ENCODE results near the gene ATP6V0A1.
"Not testable (repeated sequence)": the region's sequence is repeated elsewhere in the genome, so short reads cannot be mapped to it uniquely, and the experiment has no call there.

Gene ATP6V0A1

DNA sequence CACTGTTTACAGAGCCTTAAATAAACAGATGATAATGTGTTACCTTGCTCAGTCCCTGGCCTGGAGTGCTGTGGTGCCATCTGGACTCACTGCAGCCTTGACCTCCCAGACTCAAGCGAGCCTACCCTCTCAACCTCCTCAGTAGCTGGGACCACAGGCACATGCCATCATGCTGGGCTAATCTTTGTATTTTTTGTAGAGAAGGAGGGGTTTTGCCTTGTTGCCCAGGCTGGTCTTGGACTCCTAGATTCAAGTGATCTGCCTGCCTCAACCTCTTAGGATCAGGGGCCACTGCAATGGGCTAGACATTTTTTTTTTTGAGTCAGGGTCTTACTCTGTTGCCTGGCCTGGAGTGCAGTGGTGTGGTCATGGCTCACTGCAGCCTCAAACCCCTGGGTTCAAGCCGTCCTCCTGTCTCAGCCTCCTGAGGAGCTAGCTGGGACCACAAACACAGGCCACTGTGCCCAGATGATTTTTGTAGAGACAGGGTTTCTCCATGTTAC lies 72.3 kb downstream of the ATP6V0A1 start:
- H3K9me3 ChIP-seq (ENCODE audit: control insufficient read depth, insufficient read depth, low read length): no peaks in the 10 kb centered on the region
- peaks cover 19% of the 10 kb centered on the region for H3K27me3 ChIP-seq (ENCODE audit: control insufficient read depth, insufficient read depth, low read length)
- H3K4me1 ChIP-seq (ENCODE audit: control insufficient read depth, insufficient read depth, low read length): peaks cover 14% of the 10 kb centered on the region
- H3K36me3 ChIP-seq (ENCODE audit: control insufficient read depth, insufficient read depth, low read length): no peaks in the 10 kb centered on the region
- H3K9ac ChIP-seq (ENCODE audit: low read depth, low read length): no peak overlapping the region
- H3K4me3 ChIP-seq (ENCODE audit: low read depth, low read length): no peak overlapping the region
- H3K27ac ChIP-seq (ENCODE audit: low read depth, low read length): no peak overlapping the region

DNA sequence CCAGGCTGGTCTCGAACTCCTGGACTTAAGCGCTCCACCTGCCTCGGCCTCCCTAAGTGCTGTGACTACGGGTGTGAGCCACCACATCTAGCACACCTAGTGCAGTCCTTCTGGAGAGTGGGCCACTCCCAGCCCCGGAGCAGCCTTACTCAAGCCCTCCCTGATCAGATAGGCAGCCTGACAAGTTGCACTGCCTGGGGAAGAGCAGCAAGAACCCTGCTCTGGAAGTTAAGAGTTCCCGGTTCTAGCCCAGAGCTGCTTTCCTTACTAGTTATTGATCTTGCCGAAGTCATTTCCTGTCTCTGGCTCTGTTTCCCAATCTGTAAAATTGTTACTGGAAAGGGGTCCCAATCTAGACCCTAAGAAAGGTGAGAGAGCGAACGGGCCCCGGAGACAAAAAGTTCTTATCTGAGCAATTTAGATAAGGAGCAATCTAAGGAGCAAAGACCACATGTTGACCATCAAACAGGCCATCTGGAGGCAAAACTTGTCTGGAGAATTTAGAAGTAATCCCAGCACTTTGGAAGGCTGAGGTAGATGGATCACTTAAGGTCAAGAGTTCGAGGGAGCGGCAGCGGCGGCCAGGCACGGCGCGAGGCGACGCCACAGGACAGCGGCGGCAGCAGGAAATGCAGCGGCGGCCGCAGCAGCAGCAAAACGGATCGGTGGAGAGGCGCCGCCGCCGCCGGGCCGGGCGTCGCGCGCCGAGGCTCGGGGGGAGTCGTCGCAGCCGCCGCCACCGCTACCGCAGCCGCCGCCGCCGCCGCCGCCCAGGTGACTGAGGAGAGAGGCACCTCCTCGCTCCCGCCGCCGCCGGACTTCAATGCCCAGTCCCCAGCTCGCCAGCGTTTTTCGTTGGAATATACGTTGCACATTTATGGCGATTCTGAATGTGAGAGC lies 73.0 kb downstream of the ATP6V0A1 start:
- H3K9ac ChIP-seq (ENCODE audit: low read depth, low read length): no peak overlapping the region
- H3K27ac ChIP-seq (ENCODE audit: low read depth, low read length): peak overlapping the region; percentile 20
- H3K27me3 ChIP-seq (ENCODE audit: control insufficient read depth, insufficient read depth, low read length): peaks cover 19% of the 10 kb centered on the region
- no peaks in the 10 kb centered on the region for H3K36me3 ChIP-seq (ENCODE audit: control insufficient read depth, insufficient read depth, low read length)
- no peaks in the 10 kb centered on the region for H3K9me3 ChIP-seq (ENCODE audit: control insufficient read depth, insufficient read depth, low read length)
- peak overlapping the region; percentile 47; the same call in 1 of the 2 replicates for H3K4me3 ChIP-seq (ENCODE audit: low read depth, low read length)
- H3K4me1 ChIP-seq (ENCODE audit: control insufficient read depth, insufficient read depth, low read length): peaks cover 15% of the 10 kb centered on the region

DNA sequence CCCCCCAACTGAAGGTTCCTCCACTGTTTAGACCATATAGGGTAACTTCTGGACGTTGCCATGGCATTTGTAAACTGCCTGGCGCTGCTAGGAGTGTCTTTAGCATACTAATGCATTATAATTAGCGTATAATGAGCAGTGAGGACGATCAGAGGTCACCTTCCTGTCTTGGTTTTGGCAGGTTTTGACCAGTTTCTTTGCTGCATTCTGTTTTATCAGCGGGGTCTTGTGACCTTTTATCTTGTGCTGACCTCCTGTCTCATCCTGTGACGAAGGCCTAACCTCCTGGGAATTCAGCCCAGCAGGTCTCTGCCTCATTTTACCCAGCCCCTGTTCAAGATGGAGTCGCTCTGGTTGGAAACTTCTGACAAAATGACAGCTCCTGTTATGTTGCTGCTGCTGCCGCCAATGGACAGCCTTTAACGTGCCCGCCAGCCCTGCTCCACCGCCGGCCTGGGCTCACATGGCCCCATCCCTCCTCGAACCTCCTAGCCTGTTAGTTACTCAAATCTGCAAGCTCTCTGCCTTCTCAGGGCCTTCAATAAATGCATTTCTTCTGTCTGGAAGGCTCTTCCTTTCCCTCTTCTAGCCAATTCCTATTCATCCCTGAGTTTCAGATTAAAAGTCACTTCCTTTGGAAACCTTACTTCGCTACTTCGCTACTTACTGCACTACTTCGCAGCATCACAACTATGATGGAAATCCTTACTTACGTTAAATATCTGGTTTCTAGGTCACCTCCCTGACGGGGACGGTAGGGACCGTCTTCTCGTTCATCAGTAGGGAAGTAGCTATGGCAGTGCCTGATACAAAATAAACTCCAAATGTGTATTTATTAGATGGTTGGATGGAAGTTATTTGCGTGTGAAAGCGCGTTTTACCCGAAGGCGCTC lies 76.7 kb downstream of the ATP6V0A1 start:
- H3K27ac ChIP-seq (ENCODE audit: low read depth, low read length): no peak overlapping the region
- peak overlapping the region; percentile 65 for H3K4me3 ChIP-seq (ENCODE audit: low read depth, low read length)
- H3K9me3 ChIP-seq (ENCODE audit: control insufficient read depth, insufficient read depth, low read length): no peaks in the 10 kb centered on the region
- H3K9ac ChIP-seq (ENCODE audit: low read depth, low read length): no peak overlapping the region
- H3K4me1 ChIP-seq (ENCODE audit: control insufficient read depth, insufficient read depth, low read length): peaks cover 17% of the 10 kb centered on the region
- peaks cover 19% of the 10 kb centered on the region for H3K27me3 ChIP-seq (ENCODE audit: control insufficient read depth, insufficient read depth, low read length)
- peaks cover 6% of the 10 kb centered on the region; the same call in 1 of the 2 replicates for H3K36me3 ChIP-seq (ENCODE audit: control insufficient read depth, insufficient read depth, low read length)

DNA sequence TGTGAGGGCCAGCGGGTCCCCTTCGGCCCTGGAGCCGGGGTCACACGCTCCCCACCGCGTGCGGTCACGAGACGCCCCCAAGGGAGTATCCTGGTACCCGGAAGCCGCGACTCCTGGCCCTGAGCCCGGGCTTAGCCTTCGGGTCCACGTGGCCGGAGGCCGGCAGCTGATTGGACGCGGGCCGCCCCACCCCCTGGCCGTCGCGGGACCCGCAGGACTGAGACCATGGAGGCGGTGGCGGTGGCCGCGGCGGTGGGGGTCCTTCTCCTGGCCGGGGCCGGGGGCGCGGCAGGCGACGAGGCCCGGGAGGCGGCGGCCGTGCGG lies 77.3 kb downstream of the ATP6V0A1 start, which contains the start of gene NAGLU:
NAGLU (plus strand) TSS at position 194 of the 324 bp plus-strand sequence; CDS start at position 226, 32 bp downstream.
- H3K9ac ChIP-seq (ENCODE audit: low read depth, low read length): peak within 1 kb of the TSS; percentile 81
- H3K36me3 ChIP-seq (ENCODE audit: control insufficient read depth, insufficient read depth, low read length): peaks cover 11% of the 10 kb centered on the region; the same call in 1 of the 2 replicates
- H3K27me3 ChIP-seq (ENCODE audit: control insufficient read depth, insufficient read depth, low read length): peaks cover 16% of the 10 kb centered on the region
- peak within 1 kb of the TSS; percentile 58 for H3K27ac ChIP-seq (ENCODE audit: low read depth, low read length)
- peaks cover 17% of the 10 kb centered on the region for H3K4me1 ChIP-seq (ENCODE audit: control insufficient read depth, insufficient read depth, low read length)
- H3K4me3 ChIP-seq (ENCODE audit: low read depth, low read length): peak within 1 kb of the TSS; percentile 65
- H3K9me3 ChIP-seq (ENCODE audit: control insufficient read depth, insufficient read depth, low read length): no peaks in the 10 kb centered on the region

DNA sequence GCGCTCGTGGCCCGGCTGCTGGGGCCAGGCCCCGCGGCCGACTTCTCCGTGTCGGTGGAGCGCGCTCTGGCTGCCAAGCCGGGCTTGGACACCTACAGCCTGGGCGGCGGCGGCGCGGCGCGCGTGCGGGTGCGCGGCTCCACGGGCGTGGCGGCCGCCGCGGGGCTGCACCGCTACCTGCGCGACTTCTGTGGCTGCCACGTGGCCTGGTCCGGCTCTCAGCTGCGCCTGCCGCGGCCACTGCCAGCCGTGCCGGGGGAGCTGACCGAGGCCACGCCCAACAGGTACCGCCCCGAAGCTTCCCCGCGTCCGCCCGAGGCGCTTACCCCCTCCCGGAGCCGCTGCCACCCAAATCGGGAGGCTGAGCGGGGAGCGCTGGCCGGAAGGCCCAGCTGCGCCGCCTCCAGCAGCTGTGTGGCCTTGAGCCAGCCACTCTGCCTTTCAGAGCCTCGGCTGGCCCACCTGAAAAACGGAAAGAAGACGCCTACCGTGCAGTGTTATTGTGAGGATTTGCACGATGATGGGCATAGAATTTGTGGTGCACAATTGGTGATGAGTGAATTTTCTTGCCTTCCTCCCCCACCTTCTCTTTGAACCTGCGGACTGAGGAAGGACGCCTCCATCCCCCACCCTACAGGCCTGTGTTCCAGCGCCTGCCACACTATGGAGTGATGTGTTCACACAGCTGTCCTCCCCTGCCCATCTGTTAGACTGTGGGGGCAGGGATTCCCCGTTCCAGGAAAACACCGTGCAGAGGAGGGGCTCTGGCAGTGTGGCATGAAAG lies 77.9 kb downstream of the ATP6V0A1 start:
- peaks cover 17% of the 10 kb centered on the region for H3K36me3 ChIP-seq (ENCODE audit: control insufficient read depth, insufficient read depth, low read length)
- H3K27me3 ChIP-seq (ENCODE audit: control insufficient read depth, insufficient read depth, low read length): peaks cover 10% of the 10 kb centered on the region
- peaks cover 17% of the 10 kb centered on the region for H3K4me1 ChIP-seq (ENCODE audit: control insufficient read depth, insufficient read depth, low read length)
- peak overlapping the region; percentile 81 for H3K9ac ChIP-seq (ENCODE audit: low read depth, low read length)
- H3K4me3 ChIP-seq (ENCODE audit: low read depth, low read length): peak overlapping the region; percentile 65
- no peaks in the 10 kb centered on the region for H3K9me3 ChIP-seq (ENCODE audit: control insufficient read depth, insufficient read depth, low read length)
- peak overlapping the region; percentile 58 for H3K27ac ChIP-seq (ENCODE audit: low read depth, low read length)

DNA sequence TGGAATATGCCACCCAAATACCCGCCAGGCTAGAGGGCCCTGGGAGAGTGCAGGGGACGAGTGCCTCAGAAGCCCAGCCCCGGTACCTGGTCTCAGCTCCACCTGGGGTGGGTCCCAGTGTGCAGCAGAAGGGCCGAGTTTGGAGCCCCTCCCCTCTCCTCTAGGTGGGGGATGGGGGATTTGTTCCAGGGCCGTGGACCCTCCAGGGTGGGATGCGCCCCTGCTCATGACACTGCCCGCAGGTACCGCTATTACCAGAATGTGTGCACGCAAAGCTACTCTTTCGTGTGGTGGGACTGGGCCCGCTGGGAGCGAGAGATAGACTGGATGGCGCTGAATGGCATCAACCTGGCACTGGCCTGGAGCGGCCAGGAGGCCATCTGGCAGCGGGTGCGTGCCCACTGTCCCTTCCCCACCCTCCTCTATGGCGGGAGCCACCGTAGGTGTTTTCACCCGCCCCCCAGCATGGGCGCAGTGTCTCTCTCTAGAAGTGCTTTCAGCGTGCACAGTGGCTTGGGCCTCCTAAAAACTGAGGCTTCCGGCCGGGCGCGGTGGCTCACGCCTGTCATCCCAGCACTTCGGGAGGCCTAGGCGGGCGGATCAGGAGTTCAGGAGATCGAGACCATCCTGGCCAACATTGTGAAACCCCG lies 78.6 kb downstream of the ATP6V0A1 start:
- H3K36me3 ChIP-seq (ENCODE audit: control insufficient read depth, insufficient read depth, low read length): peaks cover 19% of the 10 kb centered on the region
- no peak overlapping the region; the same call in 1 of the 2 replicates for H3K9ac ChIP-seq (ENCODE audit: low read depth, low read length)
- H3K27ac ChIP-seq (ENCODE audit: low read depth, low read length): peak overlapping the region; percentile 58
- H3K4me3 ChIP-seq (ENCODE audit: low read depth, low read length): peak overlapping the region; percentile 65
- H3K9me3 ChIP-seq (ENCODE audit: control insufficient read depth, insufficient read depth, low read length): no peaks in the 10 kb centered on the region
- H3K27me3 ChIP-seq (ENCODE audit: control insufficient read depth, insufficient read depth, low read length): peaks cover 7% of the 10 kb centered on the region; the same call in 1 of the 2 replicates
- H3K4me1 ChIP-seq (ENCODE audit: control insufficient read depth, insufficient read depth, low read length): peaks cover 17% of the 10 kb centered on the region

DNA sequence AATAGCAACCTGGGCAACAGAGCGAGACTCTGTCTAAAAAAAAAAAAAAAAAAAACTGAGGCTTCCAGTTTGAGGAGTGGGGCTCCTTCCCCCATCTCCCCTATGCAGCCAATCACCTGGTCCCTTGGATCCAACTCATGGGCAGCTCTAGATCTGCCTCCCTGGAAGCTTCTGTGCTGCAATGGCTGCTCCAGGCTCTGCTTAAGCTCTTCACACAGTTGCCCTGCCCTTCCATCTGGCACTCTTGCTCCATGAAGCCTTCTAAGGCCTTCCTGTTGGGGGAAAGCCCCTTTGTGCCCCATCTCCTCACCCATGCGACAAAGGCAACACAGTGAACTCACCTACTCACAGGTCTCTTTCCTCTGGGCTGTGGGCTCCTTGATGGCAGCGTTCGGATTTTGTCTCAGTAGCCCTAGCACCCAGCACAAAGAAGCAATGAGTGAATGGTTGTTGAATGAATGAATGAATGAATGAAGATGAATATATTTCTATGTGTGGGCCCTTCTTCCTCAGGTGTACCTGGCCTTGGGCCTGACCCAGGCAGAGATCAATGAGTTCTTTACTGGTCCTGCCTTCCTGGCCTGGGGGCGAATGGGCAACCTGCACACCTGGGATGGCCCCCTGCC lies 79.3 kb downstream of the ATP6V0A1 start:
- Histone ChIP-seq H3K36me3 (ENCODE audit: control insufficient read depth, insufficient read depth, low read length) (peaks cover 19% of the 10 kb centered on the region), H3K4me3 (ENCODE audit: low read depth, low read length) (no peak overlapping the region), H3K4me1 (ENCODE audit: control insufficient read depth, insufficient read depth, low read length) (peaks cover 17% of the 10 kb centered on the region), H3K27me3 (ENCODE audit: control insufficient read depth, insufficient read depth, low read length) (peaks cover 7% of the 10 kb centered on the region; the same call in 1 of the 2 replicates), H3K9me3 (ENCODE audit: control insufficient read depth, insufficient read depth, low read length) (no peaks in the 10 kb centered on the region), H3K27ac (ENCODE audit: low read depth, low read length) (no peak overlapping the region), H3K9ac (ENCODE audit: low read depth, low read length) (no peak overlapping the region)

DNA sequence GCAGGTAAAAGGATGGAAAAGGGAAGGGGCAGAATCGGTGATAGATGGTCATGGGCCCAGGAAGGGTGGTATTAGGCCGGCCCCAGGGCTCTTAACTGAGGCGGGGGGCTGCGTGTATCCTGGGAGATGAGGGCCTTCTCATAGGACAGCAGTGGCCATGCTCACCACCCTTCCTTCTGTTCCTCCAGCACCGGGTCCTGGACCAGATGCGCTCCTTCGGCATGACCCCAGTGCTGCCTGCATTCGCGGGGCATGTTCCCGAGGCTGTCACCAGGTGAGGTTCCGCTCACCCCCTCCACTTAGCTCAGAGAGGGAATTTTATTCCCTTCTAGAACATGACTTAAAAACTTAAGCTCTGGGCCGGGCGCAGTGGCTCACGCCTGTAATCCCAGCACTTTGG lies 79.8 kb downstream of the ATP6V0A1 start:
- no peak overlapping the region for H3K9ac ChIP-seq (ENCODE audit: low read depth, low read length)
- H3K27ac ChIP-seq (ENCODE audit: low read depth, low read length): no peak overlapping the region
- H3K4me3 ChIP-seq (ENCODE audit: low read depth, low read length): no peak overlapping the region
- peaks cover 5% of the 10 kb centered on the region; the same call in 1 of the 2 replicates for H3K27me3 ChIP-seq (ENCODE audit: control insufficient read depth, insufficient read depth, low read length)
- peaks cover 17% of the 10 kb centered on the region for H3K4me1 ChIP-seq (ENCODE audit: control insufficient read depth, insufficient read depth, low read length)
- H3K36me3 ChIP-seq (ENCODE audit: control insufficient read depth, insufficient read depth, low read length): peaks cover 19% of the 10 kb centered on the region
- H3K9me3 ChIP-seq (ENCODE audit: control insufficient read depth, insufficient read depth, low read length): no peaks in the 10 kb centered on the region

DNA sequence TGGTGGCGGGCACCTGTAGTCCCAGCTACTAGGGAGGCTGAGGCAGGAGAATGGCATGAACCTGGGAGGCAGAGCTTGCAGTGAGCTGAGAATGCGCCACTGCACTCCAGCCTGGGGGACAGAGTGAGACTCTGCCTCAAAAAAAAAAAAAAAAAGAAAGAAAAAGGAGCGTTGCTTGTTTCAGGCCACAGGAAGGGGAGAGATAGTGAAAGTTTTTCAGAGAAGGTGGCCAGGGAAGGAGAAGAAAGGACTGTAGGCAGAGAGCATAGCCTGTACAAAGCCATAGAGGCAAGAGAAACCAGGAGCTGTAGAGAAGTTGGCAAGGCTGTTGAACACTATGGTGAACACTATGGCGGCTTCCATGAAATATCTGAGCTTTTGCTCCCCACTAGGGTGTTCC lies 81.9 kb downstream of the ATP6V0A1 start:
- H3K36me3 ChIP-seq (ENCODE audit: control insufficient read depth, insufficient read depth, low read length): peaks cover 26% of the 10 kb centered on the region
- not testable (repeated sequence) for H3K27me3 ChIP-seq (ENCODE audit: control insufficient read depth, insufficient read depth, low read length); H3K27ac ChIP-seq (ENCODE audit: low read depth, low read length); H3K9ac ChIP-seq (ENCODE audit: low read depth, low read length); H3K9me3 ChIP-seq (ENCODE audit: control insufficient read depth, insufficient read depth, low read length); H3K4me3 ChIP-seq (ENCODE audit: low read depth, low read length)
- peaks cover 10% of the 10 kb centered on the region for H3K4me1 ChIP-seq (ENCODE audit: control insufficient read depth, insufficient read depth, low read length)

Measured in HUES48 (cell line).